SW480 (cell line): ENCODE data around the gene TMEM247.
"Not testable (repeated sequence)": the region's sequence is repeated elsewhere in the genome, so short reads cannot be mapped to it uniquely, and the experiment has no call there.

ENCODE experiments used
- DNase-seq: peaks from one replicate; pipeline ENCODE4 v3.0.0-alpha.2; 2016; ENCODE audit warnings: low spot score

TMEM247 gene

DNA sequence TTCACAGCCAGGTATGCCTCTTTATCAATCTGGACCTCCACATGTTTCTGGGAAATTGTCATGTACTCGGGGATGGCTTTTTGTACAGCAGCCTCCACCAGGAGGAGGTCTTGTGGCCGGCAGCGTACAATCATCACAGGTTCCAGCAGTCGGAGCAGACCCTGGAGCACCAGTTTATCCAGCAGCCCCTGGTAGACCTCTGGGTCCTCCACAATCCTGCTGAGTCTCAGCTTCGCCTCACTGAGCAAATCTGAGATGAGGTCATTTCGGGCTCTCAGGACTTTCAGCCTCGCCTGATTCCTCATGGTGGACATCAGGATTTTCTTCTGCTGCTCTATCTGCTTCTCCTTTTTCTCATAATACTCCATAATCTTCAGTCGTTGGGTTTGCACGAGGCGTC lies 32.8 kb downstream of the TMEM247 start:
- no peak for DNase-seq

DNA sequence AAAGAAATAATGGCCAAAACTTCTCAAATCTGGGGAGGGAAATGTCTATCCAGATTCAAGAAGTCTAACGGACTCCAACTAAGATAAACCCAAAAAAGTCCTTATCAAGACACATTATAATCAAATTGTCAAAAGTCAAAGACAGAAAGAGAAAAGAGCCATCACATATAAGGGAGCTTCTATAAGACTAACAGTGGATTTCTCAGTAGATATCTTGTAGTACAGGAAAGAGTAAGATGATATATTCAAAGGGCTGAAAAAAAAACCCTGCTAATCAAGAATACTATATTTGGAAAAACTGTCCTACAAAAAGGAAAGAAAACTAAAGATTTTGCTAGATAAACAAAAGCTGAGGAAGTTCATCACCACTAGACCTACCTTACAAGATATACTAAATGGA lies 35.4 kb downstream of the TMEM247 start:
- no peak for DNase-seq

DNA sequence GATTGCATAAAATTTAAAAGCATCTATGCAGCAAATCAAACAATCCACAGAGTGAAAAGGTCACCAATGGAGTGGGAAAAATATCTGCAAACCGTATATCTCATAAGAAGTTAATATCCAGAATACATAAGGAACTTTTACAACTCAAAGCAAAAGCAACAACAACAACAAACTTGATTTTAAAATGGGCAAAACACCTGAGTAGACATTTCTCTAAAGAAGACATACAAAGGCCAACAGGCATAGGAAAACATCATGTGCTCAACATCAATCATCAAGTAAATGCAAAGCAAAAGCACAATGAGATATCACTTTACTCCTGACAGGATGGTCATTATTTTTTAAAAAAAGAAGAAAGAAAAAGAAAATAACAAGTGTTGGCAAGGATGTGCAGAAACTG lies 38.1 kb downstream of the TMEM247 start:
- DNase-seq, result no peak

DNA sequence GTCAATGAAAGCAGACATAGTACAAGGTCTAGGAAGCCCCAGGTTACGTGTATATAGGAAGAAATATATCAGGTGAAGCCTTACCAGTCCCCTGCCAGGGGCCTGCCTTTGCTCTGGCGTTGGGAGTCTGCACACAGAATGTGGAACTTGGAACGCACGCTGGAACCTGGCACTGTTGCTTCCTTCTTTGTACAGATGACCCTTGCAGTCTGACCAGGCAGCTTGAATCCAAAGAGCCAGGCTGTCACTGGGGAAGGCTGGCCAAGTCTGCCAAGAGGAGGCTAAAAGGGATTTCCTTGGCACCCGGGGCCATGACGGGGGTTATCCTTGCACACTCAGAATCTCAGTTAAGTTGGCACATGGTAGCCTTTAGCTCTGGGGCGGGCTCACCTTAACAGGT lies 39.5 kb downstream of the TMEM247 start:
- no peak for DNase-seq

DNA sequence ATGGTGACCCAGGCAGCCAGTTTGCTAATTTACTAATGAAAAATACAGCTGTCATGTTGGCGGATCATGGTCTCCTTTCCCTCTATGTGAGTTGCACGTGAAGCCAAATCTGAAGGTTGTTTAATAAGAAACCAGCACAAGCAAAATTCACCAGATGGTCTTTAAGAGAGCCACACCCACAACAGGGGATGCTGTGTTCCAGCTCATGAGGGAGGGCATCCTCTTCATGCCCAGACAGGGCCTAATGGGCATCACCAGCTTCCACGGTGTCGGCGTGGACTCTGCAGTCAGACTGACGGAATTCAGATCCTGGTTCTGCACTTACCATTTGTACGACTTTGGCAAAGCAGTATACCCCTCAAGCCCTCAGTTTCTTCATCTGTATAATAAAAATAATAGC lies 39.9 kb downstream of the TMEM247 start:
- DNase-seq, result no peak

DNA sequence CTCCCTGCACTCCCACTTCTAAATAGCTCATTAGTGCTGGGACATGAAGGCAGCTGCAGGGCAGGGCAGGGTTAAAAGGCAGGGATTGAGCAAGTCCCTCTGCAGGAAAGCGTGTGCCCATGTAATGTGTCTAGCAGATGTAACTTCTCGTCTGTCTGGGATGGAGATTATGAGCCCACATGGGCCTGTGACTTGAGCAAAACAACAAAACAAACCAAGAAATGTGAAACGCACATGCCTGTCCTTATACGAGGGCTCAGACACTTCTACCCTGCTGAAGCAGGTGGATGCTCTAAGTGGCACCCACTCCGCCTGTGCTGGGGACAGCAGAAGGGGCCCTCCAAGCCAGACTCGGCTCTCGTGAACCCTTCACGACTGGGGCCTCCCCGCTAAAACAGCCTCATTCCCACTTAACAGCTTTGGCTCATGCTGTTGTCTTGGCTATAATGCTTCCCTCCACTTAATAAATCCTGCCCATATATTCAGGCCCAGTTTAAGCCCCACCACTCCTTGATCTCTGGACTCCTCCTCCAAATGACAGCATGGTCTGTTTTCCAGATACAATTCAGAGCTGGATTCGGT lies 40.9 kb downstream of the TMEM247 start:
- DNase-seq, result no peak

DNA sequence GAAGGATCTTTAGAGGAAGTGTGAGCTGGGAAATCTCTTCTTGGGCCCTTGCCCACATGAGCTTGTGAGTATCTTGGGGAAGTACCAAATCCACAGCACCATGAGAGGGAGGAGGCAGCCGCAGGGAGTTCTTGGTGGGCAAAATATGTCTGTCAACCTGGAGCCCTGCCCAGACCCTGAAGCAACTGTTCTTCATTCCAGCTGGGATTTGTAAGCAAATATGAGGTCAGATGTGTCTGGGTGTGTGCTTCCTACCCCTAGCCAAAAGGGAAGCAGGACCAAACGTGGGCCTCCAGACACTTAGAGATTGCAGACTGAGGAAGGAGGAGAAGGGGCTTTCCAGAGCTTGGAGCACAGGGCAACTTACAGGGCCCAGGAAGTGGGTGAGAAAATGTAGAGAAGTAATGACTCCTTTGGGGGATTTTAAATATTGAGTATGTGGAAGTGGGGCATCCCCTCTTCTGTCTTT lies 41.9 kb downstream of the TMEM247 start:
- no peak for DNase-seq

DNA sequence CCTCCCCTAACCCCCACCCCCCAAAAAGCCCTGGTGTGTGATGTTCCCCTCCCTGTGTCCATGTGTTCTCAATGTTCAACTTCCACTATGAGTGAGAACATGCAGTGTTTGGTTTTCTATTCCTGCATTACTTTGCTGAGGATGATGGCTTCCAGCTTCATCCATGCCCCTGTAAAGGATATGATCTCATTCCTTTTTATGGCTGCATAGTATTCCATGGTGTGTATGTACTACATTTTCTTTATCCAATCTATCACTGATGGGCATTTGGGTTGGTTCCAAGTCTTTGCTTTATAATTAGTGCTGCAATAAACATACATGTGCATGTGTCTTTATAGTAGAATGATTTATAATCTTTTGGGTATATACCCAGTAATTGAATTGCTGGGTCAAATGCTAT lies 43.0 kb downstream of the TMEM247 start:
- DNase-seq, result not testable (repeated sequence)

DNA sequence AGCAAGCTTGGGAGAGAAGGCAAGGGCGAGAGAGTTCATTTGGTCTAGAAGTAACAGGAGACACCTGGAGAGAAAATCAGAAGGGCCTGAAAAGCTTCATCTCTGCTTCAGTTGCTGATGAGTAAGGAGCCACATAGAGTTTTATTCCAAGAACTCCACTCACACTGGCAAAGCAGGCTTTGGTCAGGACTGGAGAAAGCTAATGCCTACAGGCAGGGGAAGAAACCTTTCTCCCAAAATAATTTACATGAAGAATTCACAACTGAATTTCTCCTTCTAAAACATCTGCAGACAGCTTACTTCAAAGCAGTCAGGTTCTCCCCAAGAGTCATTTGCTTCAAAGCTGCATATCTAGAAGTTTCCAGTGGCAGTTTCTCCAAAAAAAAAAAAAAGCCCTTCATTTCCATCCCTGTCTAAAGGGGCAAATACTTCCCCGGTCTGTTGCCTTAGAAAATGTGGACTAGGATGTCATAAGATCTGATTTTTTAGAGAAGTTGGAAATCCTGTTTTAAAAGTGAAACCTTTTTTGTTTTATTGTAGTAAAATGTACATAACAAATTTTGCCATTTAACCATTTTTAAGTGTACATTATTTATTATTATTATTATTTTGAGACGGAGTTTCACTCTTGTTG lies 46.3 kb downstream of the TMEM247 start:
- DNase-seq, result no peak

DNA sequence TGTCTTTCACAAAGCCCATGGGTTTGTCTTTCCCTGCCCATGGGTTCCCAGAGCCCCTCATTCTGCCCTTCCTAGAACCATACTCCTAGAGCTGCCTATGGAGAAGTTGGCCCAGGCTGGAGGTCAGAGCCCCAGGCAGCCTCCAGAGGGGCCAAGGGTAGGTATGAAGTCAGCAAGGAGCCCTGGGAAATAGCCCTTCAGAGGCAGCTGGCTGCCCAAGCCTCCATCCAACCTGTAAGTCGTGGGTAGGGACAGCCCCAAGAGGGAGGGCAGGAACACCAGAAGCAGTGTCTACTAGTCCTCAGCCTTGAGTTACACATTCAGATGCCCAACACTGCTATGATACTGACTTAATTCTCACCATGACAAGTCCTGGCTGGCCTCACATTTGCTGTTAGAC lies 49.5 kb downstream of the TMEM247 start:
- DNase-seq, result no peak

DNA sequence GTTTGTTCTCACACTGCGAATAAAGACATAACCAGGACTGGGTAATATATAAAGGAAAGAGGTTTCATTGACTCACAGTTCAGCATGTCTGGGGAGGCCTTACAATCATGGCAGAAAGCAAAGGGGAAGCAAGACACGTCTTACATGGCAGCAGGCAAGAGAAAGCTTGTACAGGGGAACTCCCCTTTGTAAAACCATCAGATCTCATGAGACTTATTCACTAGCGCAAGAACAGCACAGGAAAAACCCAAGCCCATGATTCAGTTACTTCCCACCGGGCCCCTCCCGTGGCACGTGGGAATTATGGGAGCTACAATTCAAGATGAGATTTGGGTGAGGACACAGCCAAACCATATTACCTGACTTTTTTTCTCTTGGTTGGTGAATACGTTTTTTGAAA lies 51.3 kb downstream of the TMEM247 start:
- DNase-seq, result no peak

DNA sequence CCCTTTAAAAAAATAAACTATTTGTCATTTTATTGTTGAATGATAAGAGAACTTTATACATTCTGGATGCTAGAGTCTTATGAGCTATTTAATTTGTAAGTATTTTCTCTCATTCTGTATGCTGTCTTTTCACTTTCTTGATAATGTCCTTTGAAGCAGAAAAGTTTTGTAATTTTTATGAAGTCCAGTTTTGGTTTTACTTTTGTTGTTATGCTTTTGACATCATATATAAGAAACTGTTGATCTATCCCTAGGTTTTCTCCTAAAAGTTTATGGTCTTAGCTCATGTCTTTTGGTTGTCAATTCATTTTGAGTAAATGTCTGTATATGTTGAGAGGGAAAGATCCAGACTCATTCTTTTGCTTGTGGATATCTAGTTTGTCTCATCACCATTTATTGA lies 52.5 kb downstream of the TMEM247 start:
- no peak for DNase-seq
